Neural crest cell (in vitro differentiated cells): Measurements from ENCODE around the gene CACNA1E. TPM values are rescaled to one million over a fixed set of nuclear protein-coding genes. Genes with fewer than 3 reads are reported as not detected.

ENCODE experiments used
- DNase-seq: peaks from one replicate; pipeline ENCODE4 v3.0.0; 2021; ENCODE audit warnings: low read depth, mixed read lengths, low spot score
- H3K27ac Mint-ChIP-seq: one replicate; pipeline ENCODE4 v1.8.0; 2021; ENCODE audit warnings: mild to moderate bottlenecking, mixed read lengths; ENCODE audit not compliant: unreplicated experiment
- H3K27me3 Mint-ChIP-seq: 2 replicates; pipeline ENCODE4 v1.8.0; 2021; ENCODE audit warnings: low read depth, mild to moderate bottlenecking, mixed read lengths
- H3K36me3 Mint-ChIP-seq: 2 replicates; pipeline ENCODE4 v1.8.0; 2021; ENCODE audit warnings: low read depth, mild to moderate bottlenecking, mixed read lengths
- H3K4me1 Mint-ChIP-seq: 2 replicates; pipeline ENCODE4 v1.8.0; 2021; ENCODE audit warnings: mixed read lengths
- H3K4me3 Mint-ChIP-seq: one replicate; pipeline ENCODE4 v1.8.0; 2021; ENCODE audit warnings: mild to moderate bottlenecking, mixed read lengths
- H3K9me3 Mint-ChIP-seq: 2 replicates; pipeline ENCODE4 v1.8.0; 2021; ENCODE audit warnings: mixed read lengths
- total RNA-seq: library from RNA; stranded (reverse); gene quantifications from 2 replicates; pipeline ENCODE4 v1.2.1, GENCODE V29; 2021
- TF ChIP-seq, protein P1 (sequence below): fragments of 200-600 bp; sonication (generic); conservative IDR thresholded peaks from 2 replicates; pipeline ENCODE4 v1.5.0; 2021; ENCODE audit warnings: antibody characterized with exemption, mild to moderate bottlenecking

The CACNA1E gene
- total RNA-seq, 1 donor from 2014 or later = 1.3 TPM

DNA sequence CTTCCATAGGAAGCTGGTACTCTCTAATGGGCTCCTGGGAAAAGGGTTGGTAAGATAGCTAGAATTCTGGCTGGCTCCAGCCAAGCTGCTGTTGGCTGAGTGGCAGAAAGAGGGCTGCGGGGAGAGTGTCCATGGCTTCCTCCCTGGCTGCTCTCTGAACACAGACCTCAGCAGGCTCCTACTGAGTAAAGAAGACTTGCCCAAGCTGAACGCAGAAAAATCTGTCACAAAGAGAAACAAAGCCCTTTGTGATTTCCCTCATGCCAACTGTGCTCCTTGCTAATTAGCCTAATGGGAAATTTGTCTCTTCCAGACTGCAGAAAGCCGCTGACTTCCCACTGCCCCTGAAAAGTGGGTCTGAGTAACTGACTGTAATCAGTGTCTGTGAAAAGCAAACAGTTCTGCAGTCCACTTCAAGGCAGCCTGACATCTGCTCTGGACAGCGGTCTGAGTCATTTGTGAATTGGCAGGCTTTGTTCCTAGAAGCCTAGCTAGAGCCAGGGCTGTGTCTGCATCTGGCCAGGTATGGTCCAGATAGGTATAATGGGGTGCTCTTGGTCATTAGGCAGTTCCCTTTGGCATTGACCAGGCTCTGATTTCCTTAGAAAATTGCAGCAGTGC is 295.4 kb downstream of the CACNA1E start:
- TF ChIP-seq, protein P1, sequence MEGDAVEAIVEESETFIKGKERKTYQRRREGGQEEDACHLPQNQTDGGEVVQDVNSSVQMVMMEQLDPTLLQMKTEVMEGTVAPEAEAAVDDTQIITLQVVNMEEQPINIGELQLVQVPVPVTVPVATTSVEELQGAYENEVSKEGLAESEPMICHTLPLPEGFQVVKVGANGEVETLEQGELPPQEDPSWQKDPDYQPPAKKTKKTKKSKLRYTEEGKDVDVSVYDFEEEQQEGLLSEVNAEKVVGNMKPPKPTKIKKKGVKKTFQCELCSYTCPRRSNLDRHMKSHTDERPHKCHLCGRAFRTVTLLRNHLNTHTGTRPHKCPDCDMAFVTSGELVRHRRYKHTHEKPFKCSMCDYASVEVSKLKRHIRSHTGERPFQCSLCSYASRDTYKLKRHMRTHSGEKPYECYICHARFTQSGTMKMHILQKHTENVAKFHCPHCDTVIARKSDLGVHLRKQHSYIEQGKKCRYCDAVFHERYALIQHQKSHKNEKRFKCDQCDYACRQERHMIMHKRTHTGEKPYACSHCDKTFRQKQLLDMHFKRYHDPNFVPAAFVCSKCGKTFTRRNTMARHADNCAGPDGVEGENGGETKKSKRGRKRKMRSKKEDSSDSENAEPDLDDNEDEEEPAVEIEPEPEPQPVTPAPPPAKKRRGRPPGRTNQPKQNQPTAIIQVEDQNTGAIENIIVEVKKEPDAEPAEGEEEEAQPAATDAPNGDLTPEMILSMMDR = no peak
- no peak for DNase-seq
- peaks cover 9% of the 10 kb centered on the region for H3K4me1 Mint-ChIP-seq
- H3K9me3 Mint-ChIP-seq = no peaks in the 10 kb centered on the region
- H3K27ac Mint-ChIP-seq = no peak overlapping the region
- H3K36me3 Mint-ChIP-seq = no peaks in the 10 kb centered on the region
- H3K27me3 Mint-ChIP-seq = no peaks in the 10 kb centered on the region
- no peak overlapping the region for H3K4me3 Mint-ChIP-seq

DNA sequence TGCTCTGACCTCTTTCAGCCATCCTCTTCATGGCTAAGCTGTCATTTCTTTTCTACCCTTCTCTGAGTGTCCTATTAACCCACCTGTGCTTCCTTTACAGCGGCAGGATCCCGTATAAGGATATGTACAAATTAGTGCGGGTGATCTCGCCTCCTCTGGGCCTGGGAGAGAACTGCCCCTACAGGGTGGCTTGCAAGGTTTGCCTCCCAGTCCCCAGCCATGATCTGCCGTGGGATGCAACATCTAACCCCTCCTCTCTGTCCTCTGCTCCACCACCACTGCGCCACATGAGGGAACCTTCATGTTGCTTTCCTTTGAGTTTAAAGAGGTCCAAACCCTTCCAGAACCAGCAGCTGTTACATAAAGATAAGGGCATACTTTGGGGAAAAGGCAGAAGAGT is 296.0 kb downstream of the CACNA1E start:
- H3K27ac Mint-ChIP-seq = no peak overlapping the region
- peaks cover 12% of the 10 kb centered on the region for H3K4me1 Mint-ChIP-seq
- no peak for DNase-seq
- TF ChIP-seq, protein P1 = no peak
- no peaks in the 10 kb centered on the region for H3K36me3 Mint-ChIP-seq
- no peaks in the 10 kb centered on the region for H3K27me3 Mint-ChIP-seq
- no peak overlapping the region for H3K4me3 Mint-ChIP-seq
- H3K9me3 Mint-ChIP-seq = no peaks in the 10 kb centered on the region

DNA sequence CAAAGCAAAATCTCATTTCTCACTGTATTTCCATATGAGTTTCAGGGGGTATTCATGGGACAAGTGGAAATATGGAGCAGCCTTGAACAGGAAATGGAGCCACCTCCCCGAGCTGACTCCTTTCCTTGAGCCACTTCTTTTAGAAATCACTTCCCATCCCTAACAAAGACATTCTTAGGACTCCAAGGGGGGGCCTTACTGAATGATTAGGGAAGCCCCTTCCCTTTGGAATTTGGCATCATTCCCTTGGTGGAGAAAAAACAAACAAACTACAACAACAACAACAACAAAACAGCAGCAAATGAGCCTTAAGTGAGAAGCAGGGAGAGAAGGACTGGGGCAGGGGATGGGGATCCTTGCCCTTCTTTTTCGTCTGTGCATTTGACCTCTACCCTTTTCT is 299.9 kb downstream of the CACNA1E start:
- Mint-ChIP-seq H3K4me1 (peaks cover 12% of the 10 kb centered on the region), H3K36me3 (no peaks in the 10 kb centered on the region), H3K27ac (peak overlapping the region; percentile 15), H3K4me3 (no peak overlapping the region), H3K27me3 (no peaks in the 10 kb centered on the region), H3K9me3 (no peaks in the 10 kb centered on the region)
- TF ChIP-seq, protein P1 = no peak
- no peak for DNase-seq

DNA sequence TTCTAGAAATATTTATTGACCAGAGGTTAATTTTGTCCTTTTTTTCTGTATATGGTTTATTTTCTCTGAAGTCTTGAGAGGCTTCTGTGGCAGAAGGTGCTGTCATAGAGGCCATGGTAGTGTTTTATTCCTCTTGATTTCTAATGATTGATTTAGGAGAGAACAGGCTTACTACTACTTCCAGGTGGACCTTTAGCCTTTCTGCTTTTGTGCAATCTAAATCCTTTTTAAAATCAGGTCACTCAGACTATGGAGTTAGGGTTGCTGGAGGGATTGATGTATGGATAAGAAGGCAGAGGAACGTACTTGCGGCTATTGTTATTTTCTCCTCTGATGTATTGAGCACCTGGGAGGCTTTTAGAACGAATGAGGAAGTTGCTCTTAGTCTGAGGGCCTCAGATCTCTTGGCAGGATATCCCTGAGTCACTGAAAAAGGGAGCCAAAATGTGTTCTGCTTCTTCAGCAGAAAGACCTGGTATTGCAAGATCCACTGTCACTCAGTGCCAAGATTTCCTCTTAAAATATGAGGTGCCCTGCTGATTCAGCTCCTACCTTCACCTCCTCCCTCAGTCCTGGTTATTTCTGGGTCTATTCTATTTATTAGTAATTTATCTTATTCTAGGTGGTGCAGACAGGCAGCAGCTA is 300.8 kb downstream of the CACNA1E start:
- Mint-ChIP-seq H3K36me3 (no peaks in the 10 kb centered on the region), H3K27ac (no peak overlapping the region), H3K9me3 (no peaks in the 10 kb centered on the region), H3K4me1 (peaks cover 12% of the 10 kb centered on the region), H3K27me3 (no peaks in the 10 kb centered on the region), H3K4me3 (no peak overlapping the region)
- TF ChIP-seq, protein P1 = no peak
- no peak for DNase-seq

DNA sequence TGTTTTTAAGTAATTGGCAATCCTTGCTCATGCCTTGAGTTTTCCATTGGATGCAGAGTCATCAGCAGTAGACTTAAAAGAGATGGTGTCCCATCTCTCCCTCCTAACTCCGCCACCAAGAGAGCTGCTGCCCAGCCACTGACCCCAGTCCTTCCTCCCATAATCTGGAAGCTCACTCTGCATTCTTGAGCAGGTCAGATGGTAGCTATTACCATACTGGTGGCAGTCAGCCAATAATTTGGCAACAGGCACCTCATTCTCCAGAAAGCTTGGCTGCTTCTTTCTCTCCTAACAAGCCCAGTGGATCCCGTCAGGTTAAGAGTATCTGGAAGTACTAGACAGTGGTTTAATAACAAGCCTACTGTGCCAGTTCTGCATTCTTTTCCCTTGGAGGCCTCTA is 306.1 kb downstream of the CACNA1E start:
- no peak for DNase-seq
- no peaks in the 10 kb centered on the region for H3K27me3 Mint-ChIP-seq
- H3K9me3 Mint-ChIP-seq = no peaks in the 10 kb centered on the region
- no peak overlapping the region for H3K27ac Mint-ChIP-seq
- H3K4me1 Mint-ChIP-seq = peaks cover 7% of the 10 kb centered on the region
- no peaks in the 10 kb centered on the region for H3K36me3 Mint-ChIP-seq
- no peak overlapping the region for H3K4me3 Mint-ChIP-seq
- TF ChIP-seq, protein P1 = no peak
